ENCODE measurements around the gene TRPC3.

The TRPC3 gene

DNA sequence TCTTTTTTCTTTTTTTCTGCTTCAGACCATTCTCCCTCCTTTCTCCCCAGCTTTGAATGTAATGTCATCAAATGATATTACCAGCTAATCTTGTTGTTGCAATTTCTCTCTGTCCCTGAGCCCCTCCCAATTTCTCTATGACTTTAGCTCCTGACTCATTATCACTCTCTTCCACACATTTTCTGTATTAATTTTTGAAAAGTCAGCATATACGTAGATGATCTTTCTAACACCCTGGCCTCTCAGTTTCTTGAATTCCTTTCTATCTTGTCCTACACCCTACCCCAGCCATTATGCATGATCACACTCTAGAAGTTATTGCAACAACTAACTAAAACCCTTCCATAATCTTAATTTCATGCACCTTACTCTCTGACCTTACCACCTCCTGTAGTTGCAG is 13.1 kb upstream of the TRPC3 start:
- H3K4me3 ChIP-seq (ENCODE audit: low read depth, low read length) = no peak overlapping the region
- TF ChIP-seq, protein P1, sequence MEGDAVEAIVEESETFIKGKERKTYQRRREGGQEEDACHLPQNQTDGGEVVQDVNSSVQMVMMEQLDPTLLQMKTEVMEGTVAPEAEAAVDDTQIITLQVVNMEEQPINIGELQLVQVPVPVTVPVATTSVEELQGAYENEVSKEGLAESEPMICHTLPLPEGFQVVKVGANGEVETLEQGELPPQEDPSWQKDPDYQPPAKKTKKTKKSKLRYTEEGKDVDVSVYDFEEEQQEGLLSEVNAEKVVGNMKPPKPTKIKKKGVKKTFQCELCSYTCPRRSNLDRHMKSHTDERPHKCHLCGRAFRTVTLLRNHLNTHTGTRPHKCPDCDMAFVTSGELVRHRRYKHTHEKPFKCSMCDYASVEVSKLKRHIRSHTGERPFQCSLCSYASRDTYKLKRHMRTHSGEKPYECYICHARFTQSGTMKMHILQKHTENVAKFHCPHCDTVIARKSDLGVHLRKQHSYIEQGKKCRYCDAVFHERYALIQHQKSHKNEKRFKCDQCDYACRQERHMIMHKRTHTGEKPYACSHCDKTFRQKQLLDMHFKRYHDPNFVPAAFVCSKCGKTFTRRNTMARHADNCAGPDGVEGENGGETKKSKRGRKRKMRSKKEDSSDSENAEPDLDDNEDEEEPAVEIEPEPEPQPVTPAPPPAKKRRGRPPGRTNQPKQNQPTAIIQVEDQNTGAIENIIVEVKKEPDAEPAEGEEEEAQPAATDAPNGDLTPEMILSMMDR (IDR thresholded peaks at IDR 0.05; ENCODE audit: low read depth, low read length) = no peak

DNA sequence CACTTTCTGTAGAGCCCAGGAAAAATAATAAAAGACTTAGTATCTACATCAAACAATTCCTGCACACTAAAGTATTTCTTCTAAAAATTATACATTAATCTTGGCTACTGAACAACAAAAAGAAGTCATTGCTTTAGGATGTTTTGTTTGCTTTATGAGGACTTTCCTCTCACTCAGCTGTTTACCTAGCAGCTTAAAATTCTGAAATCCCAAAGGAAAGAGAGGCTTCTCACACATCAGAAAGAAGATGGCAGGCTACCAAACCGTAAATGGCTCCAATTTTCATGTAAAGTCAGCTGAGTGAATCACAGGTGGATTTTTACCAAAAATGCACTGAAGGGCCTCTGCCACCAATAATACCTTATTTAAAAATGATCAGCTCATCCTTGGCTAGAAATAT is 9.0 kb upstream of the TRPC3 start:
- TF ChIP-seq, protein P1 (IDR thresholded peaks at IDR 0.05; ENCODE audit: low read depth, low read length) = no peak

DNA sequence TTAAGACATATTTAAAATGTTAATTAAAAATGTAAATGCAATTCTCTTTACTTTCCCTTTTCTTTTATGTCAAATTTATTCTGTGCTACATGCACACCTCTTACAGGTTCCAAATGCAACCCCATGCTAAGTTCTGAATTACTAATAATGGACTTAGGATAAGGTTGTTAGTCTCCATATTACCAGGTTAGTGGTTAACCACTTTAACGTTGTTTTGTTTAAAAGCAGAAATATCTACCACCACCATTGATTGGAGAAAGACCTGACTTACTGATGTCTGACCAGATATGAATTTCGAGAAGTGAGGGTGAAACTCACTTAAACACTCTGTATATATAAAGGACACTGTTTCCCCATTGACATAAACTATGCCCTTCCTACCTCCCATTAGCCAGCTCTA is 6.9 kb upstream of the TRPC3 start:
- no peak overlapping the region for H3K4me3 ChIP-seq (ENCODE audit: low read depth, low read length)
- TF ChIP-seq, protein P1 (IDR thresholded peaks at IDR 0.05; ENCODE audit: low read depth, low read length) = no peak

More for the DNA sequence above, 9.0 kb upstream of the TRPC3 start:
- no peak overlapping the region for H3K4me3 ChIP-seq (ENCODE audit: low read depth, low read length)

DNA sequence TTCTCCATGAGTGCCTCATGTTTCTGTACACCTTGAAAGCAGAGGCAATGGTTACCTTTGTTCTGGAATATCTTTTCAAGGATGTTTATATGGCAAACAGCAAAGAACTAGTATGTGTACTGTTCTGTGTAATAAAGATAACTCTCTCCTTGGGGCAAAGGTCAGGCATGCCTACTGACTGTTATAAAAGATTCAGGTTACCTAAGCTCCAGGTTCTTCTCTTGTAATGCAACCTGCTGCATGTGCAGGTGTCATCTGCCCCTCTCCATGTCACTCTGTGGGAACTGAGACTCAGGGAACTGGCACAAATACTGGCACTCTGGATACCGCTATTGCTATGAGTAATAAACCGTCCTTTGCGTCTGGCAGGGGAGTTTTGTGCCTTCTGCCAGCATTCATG is 5.4 kb upstream of the TRPC3 start:
- TF ChIP-seq, protein P1 (IDR thresholded peaks at IDR 0.05; ENCODE audit: low read depth, low read length) = no peak
- no peak overlapping the region for H3K4me3 ChIP-seq (ENCODE audit: low read depth, low read length)

DNA sequence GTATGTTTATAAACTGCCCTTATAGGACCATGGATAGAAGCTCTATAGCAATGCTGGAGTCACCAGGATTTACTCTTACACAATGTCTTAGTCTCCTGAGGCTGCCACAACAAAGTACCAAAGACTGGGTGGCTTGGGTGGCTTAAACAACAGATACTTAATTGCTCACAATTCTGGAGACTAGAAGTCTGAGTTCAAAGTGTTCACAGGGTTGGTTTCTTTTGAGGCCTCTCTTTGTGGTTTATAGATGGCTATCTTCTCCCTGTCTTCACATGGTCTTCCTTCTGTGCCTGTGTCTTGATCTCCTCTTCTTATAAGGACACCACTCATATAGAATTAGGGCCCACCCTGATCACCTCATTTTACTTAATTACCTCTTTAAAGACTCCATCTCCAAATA is 2.0 kb upstream of the TRPC3 start:
- TF ChIP-seq, protein P1 (IDR thresholded peaks at IDR 0.05; ENCODE audit: low read depth, low read length) = no peak
- no peak overlapping the region for H3K4me3 ChIP-seq (ENCODE audit: low read depth, low read length)

DNA sequence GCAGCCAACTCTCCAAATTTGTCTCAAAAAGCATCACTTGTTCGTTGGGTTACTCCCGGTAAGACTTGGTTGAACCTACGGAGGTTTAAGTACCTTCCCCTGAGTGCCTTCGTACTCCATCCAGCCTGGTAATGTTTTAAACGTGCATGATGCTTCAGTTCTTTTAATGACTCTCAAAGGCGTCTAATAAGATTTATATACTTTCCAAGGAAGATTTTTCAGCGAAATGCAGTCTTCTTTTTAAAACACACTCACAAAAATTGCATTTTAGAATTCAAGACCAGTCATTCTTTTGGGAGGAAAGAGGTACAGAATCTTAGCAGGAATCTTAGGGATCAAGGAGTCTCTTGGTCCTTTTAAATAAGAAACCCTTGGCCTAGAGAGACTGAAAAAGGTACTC is 430 bp upstream of the TRPC3 start:
- H3K4me3 ChIP-seq (ENCODE audit: low read depth, low read length) = peak overlapping the region; percentile 70
- TF ChIP-seq, protein P1 (IDR thresholded peaks at IDR 0.05; ENCODE audit: low read depth, low read length) = no peak

DNA sequence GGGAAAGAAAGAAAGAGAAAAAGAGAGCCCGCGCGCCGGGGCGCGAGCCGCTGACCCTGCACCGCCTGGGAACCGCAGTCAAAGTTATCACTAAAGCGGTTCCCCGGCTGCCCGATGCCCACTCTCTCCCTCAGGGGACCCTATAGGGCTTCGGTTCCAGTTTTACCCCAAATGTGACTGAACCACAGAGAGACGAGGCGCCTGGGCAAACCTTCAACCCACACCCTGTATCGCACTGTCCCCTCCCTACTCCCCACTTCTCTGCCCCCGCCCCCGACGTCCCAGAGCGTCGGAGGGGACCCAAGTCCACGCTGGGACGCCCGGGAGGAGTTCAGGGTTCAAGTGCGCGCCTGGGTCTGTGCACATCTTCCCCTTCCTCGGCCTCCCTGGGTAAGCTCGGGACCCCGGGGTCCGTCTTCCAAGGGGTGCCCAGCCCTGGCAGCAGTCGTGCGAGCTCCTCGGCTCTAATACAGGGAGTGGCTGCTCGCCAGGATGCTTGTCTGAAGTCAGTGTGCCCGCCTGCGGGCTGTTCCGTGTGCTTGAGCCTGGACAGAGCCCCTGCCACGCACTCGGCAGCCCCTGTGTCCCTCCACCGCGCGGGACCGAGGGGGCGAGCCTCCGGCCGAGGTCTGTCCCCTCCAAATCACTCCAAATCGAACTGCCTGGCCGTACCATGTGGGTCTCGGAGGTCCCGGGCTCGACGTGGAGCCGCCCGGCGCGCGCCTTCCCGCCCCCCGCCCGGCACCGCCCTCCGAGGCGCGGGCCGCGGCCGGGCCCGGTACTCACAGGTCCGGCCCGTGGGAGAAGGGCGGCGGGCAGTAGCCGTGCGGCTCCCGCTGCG is 960 bp downstream of the TRPC3 start:
- TF ChIP-seq, protein P1 (IDR thresholded peaks at IDR 0.05; ENCODE audit: low read depth, low read length) = no peak
- H3K4me3 ChIP-seq (ENCODE audit: low read depth, low read length) = peak overlapping the region; percentile 70

Measured in WI38 (cell line).